ENCODE results near the gene NFASC.

- no peak for TF ChIP-seq ZNF639 (CRISPR knock-in tag; conservative IDR thresholded peaks at IDR 0.05 in 1 of 2, IDR thresholded peaks at IDR 0.05 in 1 of 2)
- TF ChIP-seq, protein P1, sequence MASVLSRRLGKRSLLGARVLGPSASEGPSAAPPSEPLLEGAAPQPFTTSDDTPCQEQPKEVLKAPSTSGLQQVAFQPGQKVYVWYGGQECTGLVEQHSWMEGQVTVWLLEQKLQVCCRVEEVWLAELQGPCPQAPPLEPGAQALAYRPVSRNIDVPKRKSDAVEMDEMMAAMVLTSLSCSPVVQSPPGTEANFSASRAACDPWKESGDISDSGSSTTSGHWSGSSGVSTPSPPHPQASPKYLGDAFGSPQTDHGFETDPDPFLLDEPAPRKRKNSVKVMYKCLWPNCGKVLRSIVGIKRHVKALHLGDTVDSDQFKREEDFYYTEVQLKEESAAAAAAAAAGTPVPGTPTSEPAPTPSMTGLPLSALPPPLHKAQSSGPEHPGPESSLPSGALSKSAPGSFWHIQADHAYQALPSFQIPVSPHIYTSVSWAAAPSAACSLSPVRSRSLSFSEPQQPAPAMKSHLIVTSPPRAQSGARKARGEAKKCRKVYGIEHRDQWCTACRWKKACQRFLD (CRISPR knock-in tag; IDR thresholded peaks at IDR 0.05), result no peak
- TF ChIP-seq TEAD4 (IDR thresholded peaks at IDR 0.05; ENCODE audit: low read length), result no peak
- no peak for TF ChIP-seq TEAD4 (CRISPR knock-in tag; IDR thresholded peaks at IDR 0.05; ENCODE audit: borderline replicate concordance)
- no peak for TF ChIP-seq RNF2 (IDR thresholded peaks at IDR 0.05)
Observed at GRCh38 chr1:204980840-204981405, 110.3 kb downstream of the NFASC start.

All from K562 (cell line).